GM13976 (cell line): ENCODE data around the gene TMEM151A.

Experiments used
- DNase-seq: peaks from one replicate; pipeline ENCODE4 v3.0.0; 2012; ENCODE audit warnings: low spot score
- CTCF ChIP-seq: IDR thresholded peaks from 2 replicates; pipeline ENCODE4 v1.5.1; 2012; ENCODE audit warnings: borderline replicate concordance, mild to moderate bottlenecking; ENCODE audit not compliant: insufficient read depth; ENCODE audit errors: extremely low read depth, missing control alignments, control extremely low read depth
- in situ Hi-C: fragments of 300-500 bp; cut with MboI; formaldehyde crosslinking; loops from one replicate; pipeline ENCODE4 v1.12.0; 2022; ENCODE audit warnings: low sequenced_read_pairs, mixed read lengths, inconsistent platforms; ENCODE audit not compliant: unreplicated experiment

TMEM151A gene

GRCh38 chr11:66284526-66285078 is 7.1 kb upstream of the TMEM151A start:
- no peak for TF ChIP-seq CTCF
- in situ Hi-C loops = no loop called here
- DNase-seq = no peak

GRCh38 chr11:66285250-66285947 is 6.3 kb upstream of the TMEM151A start:
- in situ Hi-C loops = no loop called here

GRCh38 chr11:66286699-66287098 is 5.0 kb upstream of the TMEM151A start:
- no peak for TF ChIP-seq CTCF
- DNase-seq = no peak
- in situ Hi-C loops = no loop called here

More at GRCh38 chr11:66285250-66285947, 6.3 kb upstream of the TMEM151A start:
- no peak for TF ChIP-seq CTCF
- DNase-seq = no peak

- DNase-seq = no peak
- in situ Hi-C loops = no loop called here
- TF ChIP-seq CTCF = no peak
These were observed 4.3 kb upstream of the TMEM151A start for GRCh38 chr11:66287211-66287888.

- no peak for DNase-seq
- in situ Hi-C loops = no loop called here
- TF ChIP-seq CTCF = no peak
These were observed 3.6 kb upstream of the TMEM151A start for GRCh38 chr11:66287889-66288670.
